Neutrophil (primary cell): Measurements from ENCODE around the gene SLC4A2.
A peak's percentile ranks its signal among the peaks of the same experiment; 100 is the strongest.

ENCODE experiments used
- H3K27ac ChIP-seq: fragments of 200-600 bp; sonication (generic); 2 replicates; pipeline ENCODE4 v1.5.1; 2016; ENCODE audit warnings: mild to moderate bottlenecking, moderate library complexity
- H3K27me3 ChIP-seq: fragments of 200-600 bp; sonication (generic); 2 replicates; pipeline ENCODE4 v1.6.0; 2016; ENCODE audit warnings: mild to moderate bottlenecking
- H3K36me3 ChIP-seq: fragments of 200-600 bp; sonication (generic); 2 replicates; pipeline ENCODE4 v1.5.1; 2017
- H3K4me1 ChIP-seq, 2 experiments: fragments of 200-600 bp in 1 of 2; sonication (generic) in 1 of 2; 1 replicate in 1 of 2; 2 replicates in 1 of 2; pipeline versions ENCODE4 v1.5.1 to v1.6.1; 2013 to 2016; ENCODE audit warnings: low read depth in 1 of 2, low read length in 1 of 2, mild to moderate bottlenecking in 1 of 2, moderate library complexity in 1 of 2; ENCODE audit not compliant: control insufficient read depth in 1 of 2, insufficient read depth in 1 of 2
- H3K4me3 ChIP-seq, 2 experiments: fragments of 200-600 bp in 1 of 2; sonication (generic) in 1 of 2; 1 replicate in 1 of 2; 2 replicates in 1 of 2; pipeline ENCODE4 v1.5.1; 2013 to 2016; ENCODE audit warnings: low read depth in 1 of 2, low read length in 1 of 2, mild to moderate bottlenecking in 1 of 2, moderate library complexity in 1 of 2
- H3K9me3 ChIP-seq: fragments of 200-600 bp; sonication (generic); 2 replicates; pipeline ENCODE4 v1.5.1; 2016
- TF ChIP-seq, protein P1 (sequence below): fragments of 200-600 bp; sonication (generic); IDR thresholded peaks from 2 replicates; pipeline ENCODE4 v1.5.1; 2016; ENCODE audit warnings: antibody characterized with exemption

SLC4A2 gene

GRCh38 chr7:151081170-151082101 lies 22.0 kb downstream of the SLC4A2 start:
- Histone ChIP-seq H3K36me3 (peaks cover 17% of the 10 kb centered on the region), H3K4me1 (peaks cover 39 to 48% of the 10 kb centered on the region in 2 experiments), H3K27ac (peak overlapping the region; percentile 82), H3K4me3 (peak overlapping the region; percentile 79 to 99), H3K9me3 (no peaks in the 10 kb centered on the region), H3K27me3 (peaks cover 24% of the 10 kb centered on the region)
- TF ChIP-seq, protein P1, sequence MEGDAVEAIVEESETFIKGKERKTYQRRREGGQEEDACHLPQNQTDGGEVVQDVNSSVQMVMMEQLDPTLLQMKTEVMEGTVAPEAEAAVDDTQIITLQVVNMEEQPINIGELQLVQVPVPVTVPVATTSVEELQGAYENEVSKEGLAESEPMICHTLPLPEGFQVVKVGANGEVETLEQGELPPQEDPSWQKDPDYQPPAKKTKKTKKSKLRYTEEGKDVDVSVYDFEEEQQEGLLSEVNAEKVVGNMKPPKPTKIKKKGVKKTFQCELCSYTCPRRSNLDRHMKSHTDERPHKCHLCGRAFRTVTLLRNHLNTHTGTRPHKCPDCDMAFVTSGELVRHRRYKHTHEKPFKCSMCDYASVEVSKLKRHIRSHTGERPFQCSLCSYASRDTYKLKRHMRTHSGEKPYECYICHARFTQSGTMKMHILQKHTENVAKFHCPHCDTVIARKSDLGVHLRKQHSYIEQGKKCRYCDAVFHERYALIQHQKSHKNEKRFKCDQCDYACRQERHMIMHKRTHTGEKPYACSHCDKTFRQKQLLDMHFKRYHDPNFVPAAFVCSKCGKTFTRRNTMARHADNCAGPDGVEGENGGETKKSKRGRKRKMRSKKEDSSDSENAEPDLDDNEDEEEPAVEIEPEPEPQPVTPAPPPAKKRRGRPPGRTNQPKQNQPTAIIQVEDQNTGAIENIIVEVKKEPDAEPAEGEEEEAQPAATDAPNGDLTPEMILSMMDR: no peak

- H3K27me3 ChIP-seq: peaks cover 31% of the 10 kb centered on the region
- no peaks in the 10 kb centered on the region for H3K9me3 ChIP-seq
- peak overlapping the region; percentile 59 to 84 for H3K4me3 ChIP-seq
- TF ChIP-seq, protein P1: no peak
- peak overlapping the region; percentile 68 for H3K27ac ChIP-seq
- peaks cover 7% of the 10 kb centered on the region for H3K36me3 ChIP-seq
- peaks cover 46 to 55% of the 10 kb centered on the region in 2 experiments for H3K4me1 ChIP-seq
Observed at GRCh38 chr7:151082141-151083070, 23.0 kb downstream of the SLC4A2 start.

GRCh38 chr7:151083071-151083823 lies 23.9 kb downstream of the SLC4A2 start, which contains the start of gene TMUB1:
Gene TMUB1, minus strand, starts transcription at chr7:151083493. Its CDS starts 930 bp downstream, at chr7:151082563.
- TF ChIP-seq, protein P1: no peak
- Histone ChIP-seq H3K36me3 (peaks cover 6% of the 10 kb centered on the region), H3K4me1 (peaks cover 55 to 63% of the 10 kb centered on the region in 2 experiments), H3K27me3 (peaks cover 40% of the 10 kb centered on the region), H3K27ac (peak within 1 kb of the TSS; percentile 68), H3K4me3 (peak within 1 kb of the TSS; percentile 59 to 84), H3K9me3 (no peaks in the 10 kb centered on the region)

GRCh38 chr7:151083824-151084160 lies 24.4 kb downstream of the SLC4A2 start:
- H3K4me1 ChIP-seq: peaks cover 60 to 69% of the 10 kb centered on the region in 2 experiments
- peaks cover 6% of the 10 kb centered on the region for H3K36me3 ChIP-seq
- H3K27me3 ChIP-seq: peaks cover 45% of the 10 kb centered on the region
- H3K9me3 ChIP-seq: no peaks in the 10 kb centered on the region
- peak overlapping the region; percentile 59 to 84 for H3K4me3 ChIP-seq
- TF ChIP-seq, protein P1: no peak
- peak overlapping the region; percentile 68 for H3K27ac ChIP-seq

DNA sequence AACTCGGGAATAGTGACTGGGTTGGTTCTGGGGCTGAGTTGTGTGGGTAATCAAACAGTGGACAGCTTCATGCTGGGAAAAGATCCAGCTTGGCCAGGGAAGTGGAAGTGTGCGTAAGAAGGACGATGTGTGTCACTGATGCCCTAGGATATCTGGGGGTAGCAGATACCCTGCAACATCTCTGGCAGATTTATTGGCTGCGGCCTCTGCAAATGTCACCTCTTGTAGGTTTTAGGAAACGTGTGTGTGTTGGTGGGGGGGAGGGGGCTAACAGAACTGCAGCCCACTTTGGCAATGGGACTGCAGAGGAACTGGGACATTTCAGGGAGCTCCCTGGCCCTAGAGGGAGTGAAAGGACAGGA lies 25.9 kb downstream of the SLC4A2 start:
- H3K36me3 ChIP-seq: peaks cover 6% of the 10 kb centered on the region
- H3K27me3 ChIP-seq: peaks cover 52% of the 10 kb centered on the region
- H3K4me3 ChIP-seq: peak overlapping the region; percentile 56 to 69
- H3K4me1 ChIP-seq: peaks cover 61 to 68% of the 10 kb centered on the region in 2 experiments
- H3K9me3 ChIP-seq: no peaks in the 10 kb centered on the region
- TF ChIP-seq, protein P1: no peak
- H3K27ac ChIP-seq: no peak overlapping the region
